Gastrocnemius medialis (tissue), 4 donors: ENCODE results near the gene CGB1. TPM values are rescaled to one million over a fixed set of nuclear protein-coding genes. Genes with fewer than 3 reads are reported as not detected.
A peak's percentile ranks its signal among the peaks of the same experiment; 100 is the strongest.

ENCODE experiments used
- ATAC-seq, 2 donors: fragments of 150-250 bp; one replicate each; pipeline ENCODE4 v1.9.1; 2016
- DNase-seq, 2 donors: peaks; one replicate each; pipeline ENCODE4 v3.0.0-alpha.2; 2019
- H3K27ac ChIP-seq, 4 donors: fragments of 200-600 bp; sonication (generic); 1 replicate in 1 of 4; 2 replicates in 3 of 4; pipeline ENCODE4 v1.5.1; 2016 to 2018; ENCODE audit warnings: mild to moderate bottlenecking in 2 of 4, moderate library complexity in 1 of 4
- H3K27me3 ChIP-seq, 3 donors: fragments of 200-600 bp; sonication (generic) in 2 of 3; 1 replicate in 1 of 3; 2 replicates in 2 of 3; pipeline versions ENCODE4 v1.5.1 to v1.6.0; 2016 to 2019; ENCODE audit warnings: mild to moderate bottlenecking in 1 of 3, moderate library complexity in 1 of 3
- H3K36me3 ChIP-seq, 2 donors: fragments of 200-600 bp; sonication (generic) in 1 of 2; one replicate each; pipeline ENCODE4 v1.5.1; 2017 to 2018
- H3K4me1 ChIP-seq, 2 donors: fragments of 200-600 bp; sonication (generic) in 1 of 2; one replicate each; pipeline ENCODE4 v1.5.1; 2016 to 2017; ENCODE audit warnings: mild to moderate bottlenecking in 2 of 2
- H3K4me3 ChIP-seq, 4 donors: fragments of 200-600 bp; sonication (generic) in 3 of 4; 1 replicate in 1 of 4; 2 replicates in 3 of 4; pipeline ENCODE4 v1.5.1; 2016 to 2019; ENCODE audit warnings: mild to moderate bottlenecking in 2 of 4
- H3K9me3 ChIP-seq, 3 donors: fragments of 200-600 bp; sonication (generic) in 2 of 3; 1 replicate in 1 of 3; 2 replicates in 2 of 3; pipeline ENCODE4 v1.5.1; 2016 to 2019
- POLR2A ChIP-seq, 2 donors: fragments of 450-650 bp; IDR thresholded peaks; one replicate each; pipeline ENCODE4 v1.6.1; 2017; ENCODE audit warnings: antibody characterized with exemption in 2 of 2, mild to moderate bottlenecking in 2 of 2, moderate library complexity in 2 of 2
- in situ Hi-C, 4 donors: fragments of 200-750 bp; cut with MboI; loops; one replicate each; pipeline versions ENCODE4 v1.15.0 to v1.8.0; 2017; ENCODE audit warnings: low sequenced_read_pairs in 4 of 4
- intact Hi-C: fragments of 100-400 bp; cut with DNase I; formaldehyde crosslinking; loops from one replicate; pipeline ENCODE4 v1.15.1; 2023; ENCODE audit warnings: low total_unique reads
- total RNA-seq, 4 donors: library from RNA; depleted of rRNA; stranded (reverse); fragments of >200 nt; gene quantifications; one replicate each; pipeline versions ENCODE4 v1.1.0 to v1.2.3, GENCODE V29; 2016
- TF ChIP-seq, protein P1 (sequence below), 5 experiments: fragments of 450-650 bp in 3 of 5; fragments of 200-600 bp in 2 of 5; sonication (generic) in 2 of 5; IDR thresholded peaks in 4 of 5; conservative IDR thresholded peaks in 1 of 5; 1 replicate in 4 of 5; 2 replicates in 1 of 5; pipeline ENCODE4 v1.5.1; 2016 to 2019; ENCODE audit warnings: antibody characterized with exemption in 5 of 5, mild to moderate bottlenecking in 3 of 5, moderate library complexity in 3 of 5

CGB1 gene
- total RNA-seq, 4 donors from 2014 or later: not detected

DNA sequence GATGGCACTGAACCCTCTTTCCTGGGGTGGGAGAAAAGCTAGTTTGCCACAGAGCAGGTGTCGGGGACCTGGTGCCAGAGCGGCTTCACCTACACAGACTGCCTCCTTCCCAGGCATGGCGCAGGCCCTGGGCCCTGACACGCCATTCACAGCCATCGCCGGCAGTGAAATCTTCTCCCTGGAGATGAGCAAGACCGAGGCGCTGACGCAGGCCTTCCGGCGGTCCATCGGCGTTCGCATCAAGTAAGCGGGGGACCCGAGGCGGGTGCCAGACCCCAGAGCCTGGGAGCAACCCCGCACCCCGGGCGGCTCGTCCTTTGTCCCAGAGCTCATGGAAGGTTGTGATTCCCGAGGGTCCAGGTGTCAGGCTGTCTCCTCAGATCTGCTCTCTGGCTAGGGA is 29.8 kb downstream of the CGB1 start:
- H3K36me3 ChIP-seq: peaks cover 0 to 89% of the 10 kb centered on the region in 2 donors
- intact Hi-C loops: no loop called here

DNA sequence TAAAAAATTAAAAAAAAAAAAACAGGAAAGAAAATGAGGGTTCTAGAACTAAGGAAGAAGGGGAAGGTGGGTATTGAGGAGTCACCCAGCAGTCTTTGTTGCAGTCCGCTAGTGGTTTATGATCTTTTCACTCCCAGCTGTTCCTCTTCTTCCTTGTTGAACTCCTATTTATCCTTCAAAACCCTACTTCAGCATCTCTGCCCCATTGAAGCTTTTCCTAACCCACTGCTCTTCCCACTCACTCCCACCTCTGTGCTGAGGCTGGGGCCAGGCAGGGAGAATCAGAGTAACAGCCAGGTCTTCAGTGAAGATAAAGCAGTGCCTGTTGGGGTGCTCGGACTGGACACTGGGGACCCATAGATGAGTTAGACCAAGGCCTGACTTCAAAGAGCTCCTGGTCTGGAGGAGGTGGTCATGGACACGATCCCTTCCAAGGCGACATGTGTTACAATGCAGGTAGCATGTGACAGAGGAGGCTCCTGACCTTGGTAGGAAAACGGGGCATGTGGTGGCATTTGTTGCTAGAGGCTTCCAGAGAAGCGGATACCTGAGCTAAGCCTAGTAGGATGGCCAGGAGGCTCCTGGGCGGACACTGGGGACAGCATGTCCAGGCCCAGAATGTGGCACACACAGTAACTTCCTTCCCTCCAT is 31.6 kb downstream of the CGB1 start:
- TF ChIP-seq, protein P1, sequence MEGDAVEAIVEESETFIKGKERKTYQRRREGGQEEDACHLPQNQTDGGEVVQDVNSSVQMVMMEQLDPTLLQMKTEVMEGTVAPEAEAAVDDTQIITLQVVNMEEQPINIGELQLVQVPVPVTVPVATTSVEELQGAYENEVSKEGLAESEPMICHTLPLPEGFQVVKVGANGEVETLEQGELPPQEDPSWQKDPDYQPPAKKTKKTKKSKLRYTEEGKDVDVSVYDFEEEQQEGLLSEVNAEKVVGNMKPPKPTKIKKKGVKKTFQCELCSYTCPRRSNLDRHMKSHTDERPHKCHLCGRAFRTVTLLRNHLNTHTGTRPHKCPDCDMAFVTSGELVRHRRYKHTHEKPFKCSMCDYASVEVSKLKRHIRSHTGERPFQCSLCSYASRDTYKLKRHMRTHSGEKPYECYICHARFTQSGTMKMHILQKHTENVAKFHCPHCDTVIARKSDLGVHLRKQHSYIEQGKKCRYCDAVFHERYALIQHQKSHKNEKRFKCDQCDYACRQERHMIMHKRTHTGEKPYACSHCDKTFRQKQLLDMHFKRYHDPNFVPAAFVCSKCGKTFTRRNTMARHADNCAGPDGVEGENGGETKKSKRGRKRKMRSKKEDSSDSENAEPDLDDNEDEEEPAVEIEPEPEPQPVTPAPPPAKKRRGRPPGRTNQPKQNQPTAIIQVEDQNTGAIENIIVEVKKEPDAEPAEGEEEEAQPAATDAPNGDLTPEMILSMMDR (IDR thresholded peaks at IDR 0.05 in 4 of 5, conservative IDR thresholded peaks at IDR 0.05 in 1 of 5): no peak
- no peak for TF ChIP-seq POLR2A (IDR thresholded peaks at IDR 0.05)
- intact Hi-C loops: no loop called here
- in situ Hi-C loops: no loop called here
- Histone ChIP-seq H3K9me3 (no peaks in the 10 kb centered on the region), H3K27me3 (no peaks in the 10 kb centered on the region), H3K4me1 (no peaks in the 10 kb centered on the region), H3K4me3 (no peak overlapping the region), H3K36me3 (peaks cover 0 to 71% of the 10 kb centered on the region in 2 donors), H3K27ac (no peak overlapping the region)
- ATAC-seq: no peak
- no peak for DNase-seq

More for the DNA sequence above, 29.8 kb downstream of the CGB1 start:
- no peaks in the 10 kb centered on the region for H3K4me1 ChIP-seq
- DNase-seq (no peak), ATAC-seq (no peak)
- no peaks in the 10 kb centered on the region for H3K9me3 ChIP-seq
- H3K4me3 ChIP-seq: no peak overlapping the region
- H3K27me3 ChIP-seq: no peaks in the 10 kb centered on the region
- H3K27ac ChIP-seq: no peak overlapping the region
- in situ Hi-C loops: no loop called here
- TF ChIP-seq POLR2A (IDR thresholded peaks at IDR 0.05): no peak
- TF ChIP-seq, protein P1 (IDR thresholded peaks at IDR 0.05 in 4 of 5, conservative IDR thresholded peaks at IDR 0.05 in 1 of 5): no peak

DNA sequence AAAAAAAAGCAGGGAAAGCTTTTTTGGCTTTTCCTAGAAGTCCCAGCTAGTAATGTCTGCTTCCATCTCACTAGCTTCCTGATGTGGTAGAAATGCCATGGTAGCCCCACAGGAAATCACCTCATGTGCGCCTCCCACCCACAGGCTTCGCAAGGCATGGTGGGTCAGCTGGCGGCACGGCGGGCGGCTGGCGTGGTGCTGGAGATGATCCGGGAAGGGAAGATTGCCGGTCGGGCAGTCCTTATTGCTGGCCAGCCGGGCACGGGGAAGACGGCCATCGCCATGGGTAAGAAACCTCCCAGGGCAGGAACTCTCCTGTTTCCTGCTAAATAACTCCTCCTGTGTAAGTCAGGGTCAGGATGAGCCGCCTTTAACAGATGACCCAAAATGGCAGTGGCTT is 32.6 kb downstream of the CGB1 start:
- DNase-seq (no peak), ATAC-seq (no peak)
- Histone ChIP-seq H3K36me3 (peaks cover 0 to 63% of the 10 kb centered on the region in 2 donors), H3K4me3 (no peak overlapping the region), H3K9me3 (no peaks in the 10 kb centered on the region), H3K27ac (no peak overlapping the region), H3K4me1 (no peaks in the 10 kb centered on the region), H3K27me3 (no peaks in the 10 kb centered on the region)
- TF ChIP-seq, protein P1 (IDR thresholded peaks at IDR 0.05 in 4 of 5, conservative IDR thresholded peaks at IDR 0.05 in 1 of 5): no peak
- no peak for TF ChIP-seq POLR2A (IDR thresholded peaks at IDR 0.05)
- in situ Hi-C loops: no loop called here
- intact Hi-C loops: no loop called here

DNA sequence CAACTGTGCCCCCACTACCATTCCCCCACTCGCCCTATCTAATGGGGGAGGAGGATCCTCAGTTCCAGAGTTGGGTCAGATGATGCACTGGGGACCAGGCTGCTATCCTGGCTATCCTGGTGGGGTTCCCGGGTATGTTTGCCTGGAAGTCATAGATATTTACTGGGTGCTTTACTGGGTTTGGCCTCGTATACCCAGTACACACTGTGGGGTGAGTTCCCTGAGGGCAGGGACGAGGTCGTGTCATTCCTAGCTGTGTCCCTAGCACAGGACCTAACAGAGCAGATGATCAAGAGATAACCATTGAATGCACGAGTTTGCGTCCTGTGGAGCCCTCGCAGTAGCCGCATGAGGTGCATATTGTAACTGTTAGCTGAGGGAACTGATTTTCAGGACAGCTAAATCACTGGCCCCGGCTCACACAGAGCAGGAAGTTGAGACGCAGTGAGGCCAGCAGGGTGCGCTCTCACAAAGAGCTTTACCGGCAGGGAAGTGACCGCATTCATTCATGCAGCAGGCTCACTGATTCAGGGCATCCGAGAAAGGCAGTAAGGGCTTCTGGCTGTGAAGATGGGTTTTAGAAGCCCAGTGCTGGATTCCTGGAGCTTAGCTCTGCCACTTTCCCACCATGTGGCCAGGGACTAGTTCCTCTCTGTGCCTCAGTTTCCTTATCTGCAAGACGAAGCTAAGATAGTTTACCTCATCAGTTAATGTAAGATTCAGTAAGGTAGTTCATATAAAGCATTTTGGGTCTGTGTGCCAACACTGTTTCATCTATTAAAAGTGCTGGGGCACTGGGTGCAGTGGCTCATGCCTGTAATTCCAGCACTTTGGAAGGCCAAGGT is 37.0 kb downstream of the CGB1 start:
- TF ChIP-seq, protein P1 (IDR thresholded peaks at IDR 0.05 in 4 of 5, conservative IDR thresholded peaks at IDR 0.05 in 1 of 5): peak in 4 of 5 experiments; percentile 44 to 65 (median 56)
- no peak for TF ChIP-seq POLR2A (IDR thresholded peaks at IDR 0.05)
- Histone ChIP-seq H3K4me1 (peaks cover 5 to 11% of the 10 kb centered on the region in 2 donors), H3K9me3 (no peaks in the 10 kb centered on the region), H3K27me3 (no peaks in the 10 kb centered on the region), H3K27ac (peak overlapping the region in 1 of 4 donors; percentile 72), H3K36me3 (peaks cover 0 to 25% of the 10 kb centered on the region in 2 donors), H3K4me3 (no peak overlapping the region)
- DNase-seq (no peak), ATAC-seq (peak in 1 of 2 donors; percentile 67)
- in situ Hi-C loops (no loop called here), intact Hi-C loops (loop anchor here (10.0 kb wide), 2 partner anchors 675 to 815 kb away; partner anchors contain the start of genes EMP3, FUZ and MED25)
